HG02759 (cell line): Measurements from ENCODE around the gene ADTRP.

Experiments used
- ATAC-seq: cut with Tn5 transposase; IDR thresholded peaks from one replicate; pipeline ENCODE4 v1.9.1; 2021; ENCODE audit warnings: mild to moderate bottlenecking, moderate library complexity; ENCODE audit not compliant: unreplicated experiment

Gene ADTRP

DNA sequence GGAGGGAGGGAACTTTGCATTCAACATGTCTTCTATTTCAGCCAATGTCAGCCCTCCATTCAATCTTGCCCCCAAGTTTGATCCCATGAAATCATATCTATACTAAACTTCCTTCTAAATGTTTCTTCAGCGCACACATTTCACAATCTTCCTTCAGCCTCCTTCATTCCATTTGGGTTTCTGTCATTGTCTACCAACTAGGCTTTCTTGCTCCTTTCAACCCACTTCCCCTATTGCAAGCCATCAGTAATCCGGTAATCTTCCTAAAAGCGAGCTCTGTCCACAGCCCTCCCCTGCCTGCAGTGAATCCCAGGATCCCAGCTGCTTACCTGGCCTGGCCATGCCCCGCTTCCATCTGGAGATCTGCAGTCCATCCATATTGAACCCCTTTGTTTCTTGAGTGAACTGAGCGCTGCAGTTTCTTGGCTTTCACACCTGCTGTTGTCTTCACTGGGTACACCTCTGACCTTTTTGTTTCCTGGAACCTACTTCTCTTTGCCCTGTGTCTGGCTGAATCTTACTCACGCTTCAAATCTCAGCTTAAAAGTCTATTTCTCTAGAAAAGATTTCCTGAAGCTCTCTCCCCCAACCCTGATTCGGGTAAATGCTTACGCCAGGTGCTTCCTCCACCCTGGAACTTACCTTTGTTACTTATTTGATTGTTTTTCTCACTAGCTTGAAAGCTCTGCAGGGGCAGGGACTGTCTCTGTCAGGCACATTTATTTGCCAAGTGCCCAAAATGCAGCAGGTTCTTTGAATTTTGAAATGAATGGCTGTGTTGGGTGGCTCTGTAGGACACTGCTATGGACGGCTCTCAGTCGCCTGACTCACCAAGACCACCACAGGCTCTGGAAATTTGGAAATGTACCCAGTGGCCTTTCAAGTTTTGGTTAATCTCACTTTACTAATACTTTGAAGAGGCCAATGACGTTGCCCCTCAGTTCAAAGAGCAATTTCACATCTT, 50.3 kb downstream of the ADTRP start:
- no peak for ATAC-seq

DNA sequence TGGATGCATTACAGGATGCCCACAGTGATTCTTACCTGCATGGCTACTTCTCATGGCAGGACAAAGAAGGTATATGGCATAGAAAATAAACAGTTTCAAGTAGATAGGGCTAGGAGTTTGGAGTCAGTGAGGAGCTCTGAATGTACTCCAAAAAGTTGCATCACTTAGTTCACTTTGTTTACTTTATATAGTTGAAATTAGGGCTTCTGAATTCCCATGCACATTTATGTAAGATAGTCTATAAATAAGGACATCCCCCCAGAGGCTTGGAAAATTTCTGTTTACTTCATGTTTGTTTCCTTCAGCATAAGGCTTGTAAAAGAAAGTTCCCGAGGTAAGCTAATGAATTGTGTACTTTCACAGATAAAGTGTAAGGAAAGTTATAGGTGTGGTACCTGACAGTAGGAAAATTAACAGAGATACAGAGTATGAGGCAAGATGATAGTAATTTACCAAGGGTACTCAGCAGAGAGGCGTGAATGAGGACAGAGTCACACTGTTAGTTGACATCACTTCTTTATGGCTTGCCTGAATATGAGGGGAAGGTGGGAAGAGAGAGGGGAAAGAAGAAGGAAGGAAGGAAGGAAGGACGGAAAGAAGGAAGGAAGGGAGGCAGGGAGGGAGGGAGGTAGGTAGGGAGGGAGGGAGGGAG, 51.1 kb downstream of the ADTRP start:
- ATAC-seq: no peak

DNA sequence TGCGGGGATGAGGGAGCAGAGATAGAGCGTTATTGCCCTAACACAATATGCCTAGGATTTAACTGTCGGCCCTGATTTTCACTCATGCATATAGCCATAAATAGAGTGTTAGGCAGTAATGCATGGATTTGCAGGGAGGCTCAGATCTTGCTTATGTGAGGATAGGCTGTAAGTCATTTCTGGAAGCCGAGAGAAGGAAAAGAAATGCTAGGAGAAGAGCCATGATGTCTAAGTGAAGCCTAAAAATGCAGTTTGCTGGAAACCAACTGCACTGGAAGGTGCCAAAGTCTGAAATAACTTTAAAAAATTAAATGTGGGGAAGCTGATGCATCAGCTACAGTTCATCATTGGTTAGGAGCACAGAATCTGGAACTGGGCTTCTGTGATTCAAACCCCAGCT, 54.3 kb downstream of the ADTRP start:
- ATAC-seq: no peak

DNA sequence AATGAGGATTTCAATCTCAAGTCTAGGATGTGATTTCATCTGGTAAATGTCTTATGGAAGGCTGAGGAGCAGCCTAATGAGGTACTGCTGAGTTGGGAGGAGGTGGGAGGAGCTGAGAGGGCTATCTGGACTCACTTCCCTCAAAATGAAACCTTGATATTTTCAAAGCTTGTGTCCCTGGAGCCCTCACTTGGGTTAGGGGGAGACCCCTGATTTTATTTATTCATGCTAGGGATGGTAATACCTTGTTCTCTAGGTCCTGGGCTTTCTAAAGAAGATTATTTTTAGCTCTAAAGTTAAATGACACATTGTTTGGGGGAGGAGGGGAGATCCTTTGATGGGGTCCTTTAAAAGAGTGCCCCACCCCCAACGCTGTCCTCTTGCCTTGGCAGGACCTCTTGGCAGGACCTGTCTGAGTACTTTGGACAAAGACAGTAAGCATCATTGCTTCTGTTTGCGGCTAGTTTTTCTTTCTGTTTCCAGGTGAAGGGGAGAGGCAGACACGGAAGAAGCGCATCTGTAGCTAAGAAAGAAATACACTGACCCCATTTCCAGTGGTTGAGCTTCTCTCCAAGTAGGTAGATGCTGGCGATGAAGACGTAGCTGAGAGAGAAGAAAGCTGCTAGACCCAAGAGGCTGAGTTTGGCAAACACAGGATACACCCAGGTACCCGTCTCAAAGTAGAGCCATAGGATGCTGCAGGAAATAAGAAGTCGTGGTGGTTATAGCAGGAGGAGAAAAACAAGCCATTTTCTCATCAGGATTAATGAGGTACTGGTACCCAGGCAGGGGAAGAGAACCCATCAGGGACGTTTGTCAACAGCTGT, 55.6 kb downstream of the ADTRP start:
- no peak for ATAC-seq

DNA sequence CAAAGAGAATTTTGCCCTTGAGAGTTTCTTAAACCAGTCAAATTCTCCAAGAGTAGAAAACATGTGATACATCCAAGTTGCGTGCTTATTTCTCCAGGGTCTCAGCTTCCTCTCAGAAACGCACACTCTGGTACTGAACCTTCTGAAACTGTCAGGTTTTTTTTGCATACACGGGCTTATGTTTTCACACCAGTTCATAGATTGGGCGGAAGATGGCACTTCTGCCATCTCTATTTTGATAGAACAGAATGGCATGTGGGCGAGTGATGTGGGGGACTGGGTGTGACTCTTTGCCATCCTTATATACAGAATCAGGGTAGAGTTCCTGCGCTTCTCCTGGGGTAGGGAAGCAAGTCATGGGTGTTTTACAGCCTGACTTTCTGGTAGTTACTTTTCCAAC, 56.4 kb downstream of the ADTRP start:
- ATAC-seq: no peak

DNA sequence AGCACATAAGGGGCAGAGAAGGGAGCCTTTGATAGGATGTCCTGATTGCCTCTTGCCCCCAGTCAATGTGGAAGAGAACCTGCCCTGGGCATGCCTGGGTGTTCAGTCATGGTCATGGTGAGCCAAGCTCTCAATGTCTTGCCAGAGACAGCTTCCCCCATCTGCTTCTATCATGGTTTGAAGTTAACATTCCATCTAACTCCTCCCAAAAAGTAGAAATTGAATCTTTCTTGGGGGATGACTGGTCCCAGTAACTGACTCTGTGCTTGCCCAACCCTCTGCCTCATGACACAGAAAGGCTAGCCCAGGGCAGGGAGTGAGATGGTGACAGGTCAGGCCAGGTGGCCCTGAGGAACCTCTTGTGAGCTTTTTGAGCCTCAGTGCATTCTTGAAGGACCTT, 60.1 kb downstream of the ADTRP start:
- ATAC-seq: no peak

DNA sequence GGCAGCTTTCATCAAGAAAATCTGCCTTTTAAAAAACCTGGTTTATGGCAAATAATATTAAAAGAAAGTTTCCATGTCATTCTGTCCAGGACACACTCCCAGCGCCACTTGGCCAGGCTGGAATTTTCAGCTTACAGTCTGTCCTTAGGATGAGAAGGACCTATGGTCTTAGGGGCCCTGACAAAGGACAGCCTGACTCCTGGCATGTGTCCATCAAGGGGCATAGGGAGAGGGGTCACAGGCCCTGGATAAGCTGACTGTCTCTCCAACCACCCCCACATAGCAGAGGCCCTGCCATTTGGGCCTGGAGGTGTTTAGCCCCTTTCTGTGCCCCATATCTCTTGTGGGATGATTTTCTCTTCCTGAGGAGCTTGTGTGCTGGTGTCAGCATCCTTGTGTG, 60.6 kb downstream of the ADTRP start:
- no peak for ATAC-seq

- no peak for ATAC-seq
Measured at GRCh38 chr6:11714798-11715285, 63.8 kb downstream of the ADTRP start.

DNA sequence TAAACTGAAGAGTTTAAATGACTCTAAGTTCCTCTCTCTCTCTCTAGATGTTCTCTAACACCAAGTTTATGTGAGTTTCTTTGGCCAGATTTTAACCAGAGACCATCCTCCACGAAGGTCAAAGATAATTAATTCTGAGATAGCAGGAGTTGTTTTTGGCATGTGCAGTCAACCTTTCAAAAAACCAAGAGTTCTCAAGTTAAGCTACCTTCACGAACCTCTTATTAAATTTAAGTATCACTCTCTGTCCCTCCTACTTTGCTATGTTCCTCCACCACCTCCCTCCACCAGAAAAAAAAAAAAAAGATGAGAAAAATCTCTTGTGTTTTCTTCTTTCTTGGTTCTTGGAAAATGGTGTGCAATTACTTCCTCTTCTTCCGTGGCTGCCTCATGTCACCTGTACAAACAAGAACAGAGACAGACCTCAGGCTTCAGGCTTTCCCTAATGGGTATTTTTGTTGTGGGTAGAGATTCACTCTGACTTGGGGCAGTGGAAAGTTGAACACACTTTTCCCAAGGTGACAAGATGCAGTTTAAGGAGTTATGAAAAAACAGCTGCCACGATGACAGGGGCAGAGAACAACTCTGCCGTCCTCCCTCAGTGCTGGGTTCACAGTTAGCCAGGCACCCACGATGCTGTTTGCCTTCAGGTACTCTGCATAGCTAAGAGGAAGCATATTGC, 64.3 kb downstream of the ADTRP start:
- peak; percentile 56 for ATAC-seq

- peak; percentile 31 for ATAC-seq
Measured at GRCh38 chr6:11712760-11713159, 65.8 kb downstream of the ADTRP start.

DNA sequence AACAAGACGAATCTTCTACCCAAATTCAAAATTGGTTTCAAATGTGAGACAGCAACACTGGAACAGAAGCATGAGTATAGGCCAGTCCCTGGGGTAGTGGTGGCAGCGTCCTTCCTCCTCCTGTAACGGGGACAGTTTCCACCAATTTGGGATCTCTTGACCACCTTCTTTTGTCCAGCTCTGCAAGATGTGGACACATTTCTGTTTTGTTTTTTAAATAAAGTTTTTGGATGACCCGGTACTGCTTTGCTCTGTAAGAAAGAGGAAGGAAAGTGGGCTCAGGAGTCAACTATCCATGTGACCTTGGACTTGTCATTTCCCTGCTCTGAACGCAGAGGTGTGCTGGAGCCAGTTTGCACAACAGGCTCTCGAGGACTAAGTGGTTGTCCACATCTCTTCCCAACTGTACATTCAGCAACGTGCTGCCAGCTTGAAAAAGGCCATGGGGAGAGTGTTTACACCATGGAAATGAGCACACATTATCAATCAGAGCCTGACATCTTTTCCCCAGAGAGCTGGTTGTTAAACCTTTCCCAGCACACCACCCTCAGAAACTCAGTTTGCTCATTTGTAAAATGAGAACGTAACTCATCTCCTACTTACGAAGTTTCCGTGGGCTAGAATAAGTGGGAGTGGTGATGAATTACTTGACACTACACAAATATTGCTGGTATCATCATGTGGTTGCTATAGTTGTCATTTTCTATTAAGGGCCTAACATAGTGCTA, 66.5 kb downstream of the ADTRP start:
- no peak for ATAC-seq

- ATAC-seq: peak; percentile 60
Measured at GRCh38 chr6:11711003-11711983, 67.3 kb downstream of the ADTRP start.

DNA sequence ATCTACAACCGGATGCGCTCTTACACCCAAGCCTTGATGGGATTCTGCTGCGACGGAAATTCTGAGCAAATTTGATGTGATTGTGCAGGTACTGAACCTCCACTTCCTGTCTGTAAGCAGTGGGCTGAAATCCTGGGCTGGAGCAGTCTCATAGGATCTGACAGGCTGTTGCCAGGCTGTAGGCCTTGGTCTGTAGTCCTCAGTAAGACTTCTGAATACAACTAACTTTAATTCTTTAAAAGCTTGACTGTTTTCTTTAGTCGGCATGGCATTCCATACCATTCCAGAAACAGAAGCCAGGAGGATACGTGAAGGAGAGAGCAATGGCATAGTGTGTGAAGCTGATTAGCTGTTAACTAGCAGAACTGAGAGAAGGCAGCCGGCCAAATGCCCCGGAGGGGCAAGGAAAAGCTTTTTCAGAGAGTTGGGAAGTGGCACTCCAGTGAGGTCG, 68.3 kb downstream of the ADTRP start:
- no peak for ATAC-seq

- no peak for ATAC-seq
Measured at GRCh38 chr6:11706171-11706570, 72.4 kb downstream of the ADTRP start.

DNA sequence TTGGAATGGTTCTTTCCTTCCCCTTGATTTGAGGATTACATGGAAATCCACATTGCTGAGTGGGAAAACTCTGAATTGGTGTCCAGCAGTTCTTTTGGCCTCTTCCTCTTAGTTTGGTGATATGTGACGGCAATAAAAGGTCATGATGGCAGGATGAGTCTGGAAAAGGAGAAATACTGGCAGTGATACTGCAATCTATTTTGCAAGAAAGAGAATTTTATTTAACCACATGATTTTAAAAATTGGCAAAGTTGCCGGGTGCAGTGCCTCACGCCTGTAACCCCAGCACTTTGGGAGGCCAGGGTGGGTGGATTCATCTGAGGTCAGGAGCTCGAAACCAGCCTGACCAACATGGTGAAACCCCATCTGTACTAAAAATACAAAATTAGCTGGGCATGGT, 73.1 kb downstream of the ADTRP start:
- no peak for ATAC-seq

DNA sequence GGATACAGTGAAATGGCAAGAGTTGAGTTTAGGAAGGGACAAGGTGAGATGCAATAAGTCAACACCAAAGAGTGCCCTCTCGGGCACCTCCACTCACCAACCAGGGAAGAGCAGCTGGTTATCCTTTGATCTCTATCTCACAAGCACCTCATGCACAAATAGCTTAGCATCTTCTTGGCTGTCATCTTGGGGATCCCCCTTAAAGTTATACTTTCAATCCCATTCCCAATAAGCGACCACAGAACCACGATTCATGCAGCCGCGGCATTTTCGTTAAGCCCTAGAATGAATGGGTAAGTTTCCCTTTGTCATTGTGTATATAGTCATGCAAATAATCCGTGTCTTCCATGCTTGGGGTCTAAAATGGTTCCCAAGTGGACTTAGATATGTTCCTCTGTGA, 73.5 kb downstream of the ADTRP start:
- no peak for ATAC-seq

DNA sequence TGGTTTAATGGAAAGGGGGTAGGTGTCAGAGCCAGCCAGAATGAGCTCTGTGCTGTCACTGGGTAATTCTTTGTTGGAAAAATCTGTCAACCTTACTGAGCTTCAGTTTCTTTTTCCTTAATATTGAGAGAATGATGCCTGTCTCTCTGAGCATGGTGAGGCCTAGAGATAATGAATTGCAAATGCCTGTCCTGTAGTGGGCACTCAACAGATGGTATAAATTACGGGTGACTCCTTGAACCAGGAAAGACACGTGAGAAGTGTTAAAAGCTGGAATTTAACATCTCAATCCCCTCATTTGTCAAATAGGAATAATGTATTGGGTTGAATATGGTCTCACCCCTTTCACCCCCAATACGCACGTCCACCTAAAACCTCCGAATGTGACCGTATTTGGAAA, 74.9 kb downstream of the ADTRP start:
- no peak for ATAC-seq

- ATAC-seq: no peak
Measured at GRCh38 chr6:11702500-11703130, 76.0 kb downstream of the ADTRP start.
